Testis (tissue), 3 donors: ENCODE results near the gene MRPS2. TPM values are rescaled to one million over a fixed set of nuclear protein-coding genes. Genes with fewer than 3 reads are reported as not detected.

Experiments
- DNase-seq: peaks from one replicate; pipeline ENCODE4 v3.0.0-alpha.2; 2019
- H3K27ac ChIP-seq, 2 donors: fragments of 200-600 bp; sonication (generic); one replicate each; pipeline ENCODE4 v1.5.1; 2019
- H3K27me3 ChIP-seq: fragments of 200-600 bp; sonication (generic); one replicate; pipeline ENCODE4 v1.5.1; 2019
- H3K36me3 ChIP-seq: fragments of 200-600 bp; sonication (generic); one replicate; pipeline ENCODE4 v1.5.1; 2017; ENCODE audit warnings: low read depth; ENCODE audit errors: missing control alignments
- H3K4me1 ChIP-seq: fragments of 200-600 bp; sonication (generic); one replicate; pipeline ENCODE4 v1.5.1; 2019
- H3K4me3 ChIP-seq, 2 donors: fragments of 200-600 bp; sonication (generic); one replicate each; pipeline ENCODE4 v1.5.1; 2017 to 2019
- H3K9me3 ChIP-seq: fragments of 200-600 bp; sonication (generic); one replicate; pipeline ENCODE4 v1.5.1; 2017
- POLR2A ChIP-seq: fragments of 450-650 bp; IDR thresholded peaks from one replicate; pipeline ENCODE4 v1.6.1; 2017; ENCODE audit warnings: antibody characterized with exemption, mild to moderate bottlenecking, moderate library complexity
- WGBS, 2 donors: methylation state at CpG; one replicate each; pipeline ENCODE4 v1.1.5; 2018; 5-methylcytosine and 5-hydroxymethylcytosine counted together
- intact Hi-C: fragments of 100-400 bp; cut with DNase I; formaldehyde crosslinking; loops from one replicate; pipeline ENCODE4 v1.15.1; 2023; ENCODE audit warnings: low total_unique reads
- polyA plus RNA-seq: library from polyadenylated mRNA; stranded (reverse); fragments of 350-450 nt; fragmentation: Illumina TruSeq; extraction: RNeasy Lipid Tissue Mini Kit (QIAGEN cat#74804); gene quantifications from one replicate; pipeline ENCODE4 v1.2.3, GENCODE V29; 2014; ENCODE audit warnings: low read depth, low replicate concordance; ENCODE audit not compliant: insufficient read depth
- total RNA-seq, 2 donors: library from RNA; depleted of rRNA; stranded (reverse); fragments of >200 nt; gene quantifications; one replicate each; pipeline ENCODE4 v1.2.3, GENCODE V29; 2016
- TF ChIP-seq, protein P1 (sequence below), 3 experiments: fragments of 450-650 bp in 2 of 3; fragments of 200-600 bp in 1 of 3; sonication (generic) in 1 of 3; IDR thresholded peaks; one replicate each; pipeline ENCODE4 v1.5.1; 2016 to 2019; ENCODE audit warnings: antibody characterized with exemption in 3 of 3, mild to moderate bottlenecking in 2 of 3, moderate library complexity in 1 of 3

MRPS2 gene
- total and polyA plus RNA-seq, 3 donors from 2014 or later: 34.7 to 40.4 (median 35.9) TPM

GRCh38 chr9:135502873-135503321, 2.4 kb downstream of the MRPS2 start:
- Histone ChIP-seq H3K27me3 (no peaks in the 10 kb centered on the region), H3K36me3 (no peaks in the 10 kb centered on the region), H3K9me3 (no peaks in the 10 kb centered on the region), H3K4me3 (no peak overlapping the region), H3K27ac (no peak overlapping the region), H3K4me1 (peaks cover 12% of the 10 kb centered on the region)
- WGBS, 2 donors: 82 to 92% methylated on average over 14 to 16 of the region's 16 CpGs
- DNase-seq: no peak
- intact Hi-C loops: no loop called here
- TF ChIP-seq, protein P1, sequence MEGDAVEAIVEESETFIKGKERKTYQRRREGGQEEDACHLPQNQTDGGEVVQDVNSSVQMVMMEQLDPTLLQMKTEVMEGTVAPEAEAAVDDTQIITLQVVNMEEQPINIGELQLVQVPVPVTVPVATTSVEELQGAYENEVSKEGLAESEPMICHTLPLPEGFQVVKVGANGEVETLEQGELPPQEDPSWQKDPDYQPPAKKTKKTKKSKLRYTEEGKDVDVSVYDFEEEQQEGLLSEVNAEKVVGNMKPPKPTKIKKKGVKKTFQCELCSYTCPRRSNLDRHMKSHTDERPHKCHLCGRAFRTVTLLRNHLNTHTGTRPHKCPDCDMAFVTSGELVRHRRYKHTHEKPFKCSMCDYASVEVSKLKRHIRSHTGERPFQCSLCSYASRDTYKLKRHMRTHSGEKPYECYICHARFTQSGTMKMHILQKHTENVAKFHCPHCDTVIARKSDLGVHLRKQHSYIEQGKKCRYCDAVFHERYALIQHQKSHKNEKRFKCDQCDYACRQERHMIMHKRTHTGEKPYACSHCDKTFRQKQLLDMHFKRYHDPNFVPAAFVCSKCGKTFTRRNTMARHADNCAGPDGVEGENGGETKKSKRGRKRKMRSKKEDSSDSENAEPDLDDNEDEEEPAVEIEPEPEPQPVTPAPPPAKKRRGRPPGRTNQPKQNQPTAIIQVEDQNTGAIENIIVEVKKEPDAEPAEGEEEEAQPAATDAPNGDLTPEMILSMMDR (IDR thresholded peaks at IDR 0.05): no peak
- no peak for TF ChIP-seq POLR2A

GRCh38 chr9:135503371-135504261, 3.1 kb downstream of the MRPS2 start:
- Histone ChIP-seq H3K27me3 (no peaks in the 10 kb centered on the region), H3K4me1 (peaks cover 12% of the 10 kb centered on the region), H3K36me3 (no peaks in the 10 kb centered on the region), H3K9me3 (no peaks in the 10 kb centered on the region), H3K27ac (no peak overlapping the region), H3K4me3 (no peak overlapping the region)
- intact Hi-C loops: no loop called here
- no peak for DNase-seq
- TF ChIP-seq, protein P1 (IDR thresholded peaks at IDR 0.05): no peak
- TF ChIP-seq POLR2A: no peak
- 80 to 85% methylated on average over 33 to 41 of the region's 41 CpGs for WGBS, 2 donors

DNA sequence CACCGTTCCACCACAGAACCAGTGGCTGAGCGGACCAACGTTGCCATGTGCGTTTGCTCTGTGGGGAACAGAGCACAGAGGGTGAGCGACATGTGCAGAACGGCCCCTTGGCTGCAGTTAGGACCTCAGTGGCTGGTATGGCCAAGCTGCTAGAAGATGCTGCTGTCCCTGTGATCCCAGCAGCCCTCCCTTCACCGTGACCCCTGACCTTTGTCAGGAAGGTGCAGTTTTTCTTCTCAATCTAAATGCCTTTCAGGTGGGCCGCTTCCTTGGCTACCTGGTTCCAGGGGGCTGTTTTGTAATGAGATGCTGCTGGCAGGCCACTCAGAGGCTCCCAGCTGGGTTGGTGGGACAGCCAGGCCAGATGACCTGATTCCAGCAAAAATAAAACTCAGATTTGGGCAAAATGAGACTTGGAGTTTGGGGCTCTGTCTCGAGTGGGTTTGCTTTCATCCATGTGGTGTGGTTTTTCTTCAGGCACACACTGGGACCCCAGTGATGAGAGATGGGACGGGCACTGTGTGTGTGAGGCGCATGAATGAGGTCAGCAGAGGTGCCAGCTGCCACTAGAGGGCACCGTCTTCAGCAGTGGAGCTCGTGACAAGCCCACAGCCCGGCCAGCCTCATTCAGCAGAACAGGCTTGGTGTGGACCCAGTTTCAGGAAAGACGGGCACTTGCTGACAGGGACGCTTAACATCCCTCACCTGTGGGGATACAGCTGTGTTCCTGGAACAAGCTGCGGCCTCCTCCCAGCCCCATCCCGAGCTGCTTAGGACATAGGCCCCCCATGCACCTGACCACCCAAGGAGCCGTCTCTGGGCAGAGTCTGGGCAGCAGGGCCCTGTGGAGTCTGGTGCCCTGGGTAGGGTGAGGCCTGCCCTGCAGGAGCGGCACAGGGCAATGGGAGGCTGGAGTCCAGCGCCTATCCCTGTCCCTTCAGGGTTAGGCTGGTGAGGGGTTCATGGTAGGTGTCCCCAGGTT, 4.1 kb downstream of the MRPS2 start:
- intact Hi-C loops: no loop called here
- 66 to 70% methylated on average over 4 to 21 of the region's 21 CpGs for WGBS, 2 donors
- TF ChIP-seq POLR2A: no peak
- TF ChIP-seq, protein P1 (IDR thresholded peaks at IDR 0.05): peak in 2 of 3 experiments; percentile 52 to 59
- Histone ChIP-seq H3K27ac (no peak overlapping the region), H3K36me3 (no peaks in the 10 kb centered on the region), H3K27me3 (no peaks in the 10 kb centered on the region), H3K4me1 (peaks cover 12% of the 10 kb centered on the region), H3K9me3 (no peaks in the 10 kb centered on the region), H3K4me3 (no peak overlapping the region)
- DNase-seq: peak; percentile 83

- H3K4me1 ChIP-seq: peaks cover 12% of the 10 kb centered on the region
- H3K27ac ChIP-seq: no peak overlapping the region
- TF ChIP-seq POLR2A: no peak
- TF ChIP-seq, protein P1 (IDR thresholded peaks at IDR 0.05): no peak
- no peak for DNase-seq
- no peaks in the 10 kb centered on the region for H3K27me3 ChIP-seq
- H3K9me3 ChIP-seq: no peaks in the 10 kb centered on the region
- intact Hi-C loops: no loop called here
- H3K4me3 ChIP-seq: no peak overlapping the region
- H3K36me3 ChIP-seq: no peaks in the 10 kb centered on the region
- 85 to 96% methylated on average over 5 to 24 of the region's 24 CpGs for WGBS, 2 donors
Observed at GRCh38 chr9:135505406-135506187, 5.1 kb downstream of the MRPS2 start.
